ENCODE results near the gene POU2AF1.

GRCh38 chr11:111422494-111423249 is 43.6 kb upstream of the POU2AF1 start:
- TF ChIP-seq CTCF (IDR thresholded peaks at IDR 0.05; ENCODE audit: low read depth, low read length, poor library complexity, severe bottlenecking), result peak; percentile 99
- no peak for TF ChIP-seq EZH2phosphoT487 (IDR thresholded peaks at IDR 0.05; ENCODE audit: borderline replicate concordance, low read length)

Measured in DOHH2 (cell line).